ENCODE results near the gene MAPK1. TPM values are rescaled to one million over a fixed set of nuclear protein-coding genes. Genes with fewer than 3 reads are reported as not detected.
"Not testable (repeated sequence)": the region's sequence is repeated elsewhere in the genome, so short reads cannot be mapped to it uniquely, and the experiment has no call there.

Gene MAPK1
- total and polyA plus RNA-seq, 7 donors = 18.0 to 73.2 (median 44.1) TPM

- H3K9me3 ChIP-seq = no peaks in the 10 kb centered on the region
- intact Hi-C loops (cut with DNase I) = no loop called here
These were observed 140.3 kb downstream of the MAPK1 start for GRCh38 chr22:21727159-21727558.

GRCh38 chr22:21726650-21727049 lies 140.8 kb downstream of the MAPK1 start:
- no peaks in the 10 kb centered on the region for H3K27me3 ChIP-seq
- H3K4me3 ChIP-seq = no peak overlapping the region
- H3K36me3 ChIP-seq = no peaks in the 10 kb centered on the region
- no peak for DNase-seq
- H3K4me1 ChIP-seq = no peaks in the 10 kb centered on the region
- no peaks in the 10 kb centered on the region for H3K9me3 ChIP-seq
- no peak overlapping the region for H3K27ac ChIP-seq
- TF ChIP-seq POLR2A (IDR thresholded peaks at IDR 0.05) = no peak
- TF ChIP-seq POLR2AphosphoS5 (IDR thresholded peaks at IDR 0.05) = no peak
- WGBS, 2 donors = 55 to 77% methylated on average over 5 of the region's 5 CpGs
- intact Hi-C loops (cut with DNase I) = no loop called here

More at GRCh38 chr22:21727159-21727558, 140.3 kb downstream of the MAPK1 start:
- 89 to 92% methylated on average over 4 of the region's 4 CpGs for WGBS, 2 donors
- H3K4me3 ChIP-seq = no peak overlapping the region
- no peaks in the 10 kb centered on the region for H3K27me3 ChIP-seq
- TF ChIP-seq POLR2A (IDR thresholded peaks at IDR 0.05) (no peak), EP300 (IDR thresholded peaks at IDR 0.05) (no peak), CTCF (IDR thresholded peaks at IDR 0.05) (no peak), POLR2AphosphoS5 (IDR thresholded peaks at IDR 0.05) (no peak)
- no peaks in the 10 kb centered on the region for H3K36me3 ChIP-seq
- H3K4me1 ChIP-seq = no peaks in the 10 kb centered on the region
- H3K27ac ChIP-seq = no peak overlapping the region
- no peak for DNase-seq

GRCh38 chr22:21725956-21726649 lies 141.3 kb downstream of the MAPK1 start:
- H3K27me3 ChIP-seq = no peaks in the 10 kb centered on the region
- TF ChIP-seq CTCF (IDR thresholded peaks at IDR 0.05) = no peak
- no peak for TF ChIP-seq EP300 (IDR thresholded peaks at IDR 0.05)
- no peak for TF ChIP-seq POLR2A (IDR thresholded peaks at IDR 0.05)
- no peak for TF ChIP-seq POLR2AphosphoS5 (IDR thresholded peaks at IDR 0.05)
- H3K4me3 ChIP-seq = no peak overlapping the region
- no peaks in the 10 kb centered on the region for H3K36me3 ChIP-seq
- H3K27ac ChIP-seq = no peak overlapping the region
- H3K4me1 ChIP-seq = no peaks in the 10 kb centered on the region
- intact Hi-C loops (cut with DNase I) = no loop called here
- DNase-seq = no peak
- no peaks in the 10 kb centered on the region for H3K9me3 ChIP-seq
- 94 to 95% methylated on average over 19 of the region's 19 CpGs for WGBS, 2 donors

- H3K9me3 ChIP-seq; H3K27me3 ChIP-seq; H3K27ac ChIP-seq; DNase-seq; H3K4me1 ChIP-seq; H3K4me3 ChIP-seq; intact Hi-C loops (cut with DNase I); H3K36me3 ChIP-seq: not testable (repeated sequence)
- WGBS, 2 donors = 97 to 98% methylated on average over 3 of the region's 3 CpGs
These were observed 142.9 kb downstream of the MAPK1 start for GRCh38 chr22:21724496-21724895.

GRCh38 chr22:21721195-21721852 lies 146.1 kb downstream of the MAPK1 start:
- H3K4me3 ChIP-seq; H3K9me3 ChIP-seq; DNase-seq; H3K27me3 ChIP-seq; H3K36me3 ChIP-seq; H3K4me1 ChIP-seq; intact Hi-C loops (cut with DNase I); H3K27ac ChIP-seq: not testable (repeated sequence)
- WGBS, 2 donors = 93 to 95% methylated on average over 15 of the region's 15 CpGs

GRCh38 chr22:21720191-21720859 lies 147.1 kb downstream of the MAPK1 start:
- H3K4me3 ChIP-seq; H3K27me3 ChIP-seq; H3K9me3 ChIP-seq; DNase-seq; H3K4me1 ChIP-seq; H3K36me3 ChIP-seq; H3K27ac ChIP-seq; intact Hi-C loops (cut with DNase I): not testable (repeated sequence)
- 96% methylated on average over 10 of the region's 10 CpGs for WGBS, 2 donors
